HepG2 (cell line): Measurements from ENCODE around the gene ZMYM3. TPM values are rescaled to one million over a fixed set of nuclear protein-coding genes. Genes with fewer than 3 reads are reported as not detected.
A peak's percentile ranks its signal among the peaks of the same experiment; 100 is the strongest.

Experiments
- FOXO1 ChIP-seq: sonication (generic); formaldehyde crosslinking; IDR thresholded peaks from 2 replicates; pipeline ENCODE4 v1.4.0; 2020; ENCODE audit warnings: missing genetic modification reagents
- RARA ChIP-seq: IDR thresholded peaks from 2 replicates; pipeline ENCODE4 v1.6.1; 2016; ENCODE audit warnings: missing genetic modification reagents, missing compliant biosample characterization
- SP5 ChIP-seq: IDR thresholded peaks from 2 replicates; pipeline ENCODE4 v1.6.1; 2016; ENCODE audit warnings: low read depth, borderline replicate concordance
- STAT5B ChIP-seq: sonication (generic); formaldehyde crosslinking; IDR thresholded peaks from 2 replicates; pipeline ENCODE4 v1.4.0; 2020; ENCODE audit warnings: missing genetic modification reagents
- TBX2 ChIP-seq: sonication (generic); formaldehyde crosslinking; IDR thresholded peaks from 2 replicates; pipeline ENCODE4 v1.5.0; 2020; ENCODE audit warnings: missing genetic modification reagents, mild to moderate bottlenecking, borderline replicate concordance
- YEATS2 ChIP-seq: sonication (generic); formaldehyde crosslinking; IDR thresholded peaks from 2 replicates; pipeline ENCODE4 v1.4.0; 2020; ENCODE audit warnings: missing genetic modification reagents, borderline replicate concordance
- ZFP90 ChIP-seq: sonication (generic); formaldehyde crosslinking; IDR thresholded peaks from 2 replicates; pipeline ENCODE4 v1.8.0; 2022; ENCODE audit warnings: missing genetic modification reagents, mild to moderate bottlenecking, inconsistent platforms, borderline replicate concordance
- ZKSCAN8 ChIP-seq: IDR thresholded peaks from 2 replicates; pipeline ENCODE4 v1.6.1; 2016; ENCODE audit warnings: borderline replicate concordance, missing genetic modification reagents, missing compliant biosample characterization
- ZNF326 ChIP-seq: sonication (generic); formaldehyde crosslinking; IDR thresholded peaks from 2 replicates; pipeline ENCODE4 v1.4.0; 2020; ENCODE audit warnings: missing genetic modification reagents, borderline replicate concordance
- polyA plus RNA-seq, 8 experiments: library from polyadenylated mRNA; depleted of rRNA in 3 of 8; stranded (reverse) in 7 of 8; unstranded in 1 of 8; fragments of >200 nt; fragmentation: Illumina TruSeq in 4 of 8; extraction: Trizol in 4 of 8; gene quantifications; 2 replicates each; pipeline versions ENCODE4 v1.2.1 to v1.2.3, GENCODE V29; 2011 to 2016; ENCODE audit warnings: low read depth in 4 of 8, missing spikeins in 1 of 8, mixed read lengths in 1 of 8; ENCODE audit not compliant: insufficient read depth in 1 of 8
- total RNA-seq, 5 experiments: library from RNA; depleted of rRNA; stranded (reverse); fragments of >200 nt; fragmentation: Illumina TruSeq; extraction: Trizol; gene quantifications; 2 replicates each; pipeline ENCODE4 v1.2.3, GENCODE V29; 2016; ENCODE audit warnings: low read depth in 1 of 5
- TF ChIP-seq, protein P1 (sequence below): sonication (generic); formaldehyde crosslinking; IDR thresholded peaks from 2 replicates; pipeline ENCODE4 v1.4.0; 2020; ENCODE audit warnings: mild to moderate bottlenecking, missing genetic modification reagents
- TF ChIP-seq, protein P2 (sequence below): sonication (generic); formaldehyde crosslinking; IDR thresholded peaks from 2 replicates; pipeline ENCODE4 v1.5.1; 2020; ENCODE audit warnings: missing genetic modification reagents, mild to moderate bottlenecking, borderline replicate concordance
- TF ChIP-seq, protein P3 (sequence below): sonication (generic); formaldehyde crosslinking; IDR thresholded peaks from 2 replicates; pipeline ENCODE4 v1.5.0; 2020; ENCODE audit warnings: mild to moderate bottlenecking, missing genetic modification reagents, borderline replicate concordance

ZMYM3 gene
- total and polyA plus RNA-seq, 2 of the 13 experiments (the other 11 are each of a cell fraction or from before 2014, with no cell fraction given) = 26.4 to 35.4 TPM

DNA sequence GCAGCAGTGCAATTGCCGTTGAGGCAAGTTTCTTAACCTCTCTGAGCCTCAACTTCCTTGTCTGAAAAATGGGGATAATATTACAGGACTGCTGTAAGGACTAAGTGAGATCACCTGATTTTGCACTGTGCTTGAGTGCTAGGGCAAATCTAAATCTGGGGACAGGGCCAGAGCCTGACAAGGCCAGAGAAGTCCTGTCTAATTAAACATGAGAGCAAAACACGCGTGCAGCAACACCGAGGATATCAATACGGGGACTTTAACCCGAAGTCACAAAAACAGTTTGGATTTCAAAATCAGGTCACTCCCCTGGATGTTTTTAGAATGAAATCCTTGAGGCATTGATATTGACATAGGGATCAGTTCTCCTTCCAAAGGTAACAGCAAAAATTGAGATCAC lies 36.6 kb downstream of the ZMYM3 start (continued):
- TF ChIP-seq, protein P1, sequence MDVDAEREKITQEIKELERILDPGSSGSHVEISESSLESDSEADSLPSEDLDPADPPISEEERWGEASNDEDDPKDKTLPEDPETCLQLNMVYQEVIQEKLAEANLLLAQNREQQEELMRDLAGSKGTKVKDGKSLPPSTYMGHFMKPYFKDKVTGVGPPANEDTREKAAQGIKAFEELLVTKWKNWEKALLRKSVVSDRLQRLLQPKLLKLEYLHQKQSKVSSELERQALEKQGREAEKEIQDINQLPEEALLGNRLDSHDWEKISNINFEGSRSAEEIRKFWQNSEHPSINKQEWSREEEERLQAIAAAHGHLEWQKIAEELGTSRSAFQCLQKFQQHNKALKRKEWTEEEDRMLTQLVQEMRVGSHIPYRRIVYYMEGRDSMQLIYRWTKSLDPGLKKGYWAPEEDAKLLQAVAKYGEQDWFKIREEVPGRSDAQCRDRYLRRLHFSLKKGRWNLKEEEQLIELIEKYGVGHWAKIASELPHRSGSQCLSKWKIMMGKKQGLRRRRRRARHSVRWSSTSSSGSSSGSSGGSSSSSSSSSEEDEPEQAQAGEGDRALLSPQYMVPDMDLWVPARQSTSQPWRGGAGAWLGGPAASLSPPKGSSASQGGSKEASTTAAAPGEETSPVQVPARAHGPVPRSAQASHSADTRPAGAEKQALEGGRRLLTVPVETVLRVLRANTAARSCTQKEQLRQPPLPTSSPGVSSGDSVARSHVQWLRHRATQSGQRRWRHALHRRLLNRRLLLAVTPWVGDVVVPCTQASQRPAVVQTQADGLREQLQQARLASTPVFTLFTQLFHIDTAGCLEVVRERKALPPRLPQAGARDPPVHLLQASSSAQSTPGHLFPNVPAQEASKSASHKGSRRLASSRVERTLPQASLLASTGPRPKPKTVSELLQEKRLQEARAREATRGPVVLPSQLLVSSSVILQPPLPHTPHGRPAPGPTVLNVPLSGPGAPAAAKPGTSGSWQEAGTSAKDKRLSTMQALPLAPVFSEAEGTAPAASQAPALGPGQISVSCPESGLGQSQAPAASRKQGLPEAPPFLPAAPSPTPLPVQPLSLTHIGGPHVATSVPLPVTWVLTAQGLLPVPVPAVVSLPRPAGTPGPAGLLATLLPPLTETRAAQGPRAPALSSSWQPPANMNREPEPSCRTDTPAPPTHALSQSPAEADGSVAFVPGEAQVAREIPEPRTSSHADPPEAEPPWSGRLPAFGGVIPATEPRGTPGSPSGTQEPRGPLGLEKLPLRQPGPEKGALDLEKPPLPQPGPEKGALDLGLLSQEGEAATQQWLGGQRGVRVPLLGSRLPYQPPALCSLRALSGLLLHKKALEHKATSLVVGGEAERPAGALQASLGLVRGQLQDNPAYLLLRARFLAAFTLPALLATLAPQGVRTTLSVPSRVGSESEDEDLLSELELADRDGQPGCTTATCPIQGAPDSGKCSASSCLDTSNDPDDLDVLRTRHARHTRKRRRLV (CRISPR knock-in tag) = no peak
- no peak; the same call in 1 of the 2 replicates for TF ChIP-seq FOXO1 (CRISPR knock-in tag)
- TF ChIP-seq RARA (CRISPR knock-in tag) = 0 out of 2 replicates have a peak, but pooled peaks have one; percentile 11
- TF ChIP-seq STAT5B = no peak
- TF ChIP-seq, protein P2, sequence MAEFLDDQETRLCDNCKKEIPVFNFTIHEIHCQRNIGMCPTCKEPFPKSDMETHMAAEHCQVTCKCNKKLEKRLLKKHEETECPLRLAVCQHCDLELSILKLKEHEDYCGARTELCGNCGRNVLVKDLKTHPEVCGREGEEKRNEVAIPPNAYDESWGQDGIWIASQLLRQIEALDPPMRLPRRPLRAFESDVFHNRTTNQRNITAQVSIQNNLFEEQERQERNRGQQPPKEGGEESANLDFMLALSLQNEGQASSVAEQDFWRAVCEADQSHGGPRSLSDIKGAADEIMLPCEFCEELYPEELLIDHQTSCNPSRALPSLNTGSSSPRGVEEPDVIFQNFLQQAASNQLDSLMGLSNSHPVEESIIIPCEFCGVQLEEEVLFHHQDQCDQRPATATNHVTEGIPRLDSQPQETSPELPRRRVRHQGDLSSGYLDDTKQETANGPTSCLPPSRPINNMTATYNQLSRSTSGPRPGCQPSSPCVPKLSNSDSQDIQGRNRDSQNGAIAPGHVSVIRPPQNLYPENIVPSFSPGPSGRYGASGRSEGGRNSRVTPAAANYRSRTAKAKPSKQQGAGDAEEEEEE = no peak
- no peak for TF ChIP-seq TBX2 (CRISPR knock-in tag)
- no peak for TF ChIP-seq YEATS2 (CRISPR knock-in tag)
- TF ChIP-seq ZFP90 (CRISPR knock-in tag) = no peak
- TF ChIP-seq, protein P3, sequence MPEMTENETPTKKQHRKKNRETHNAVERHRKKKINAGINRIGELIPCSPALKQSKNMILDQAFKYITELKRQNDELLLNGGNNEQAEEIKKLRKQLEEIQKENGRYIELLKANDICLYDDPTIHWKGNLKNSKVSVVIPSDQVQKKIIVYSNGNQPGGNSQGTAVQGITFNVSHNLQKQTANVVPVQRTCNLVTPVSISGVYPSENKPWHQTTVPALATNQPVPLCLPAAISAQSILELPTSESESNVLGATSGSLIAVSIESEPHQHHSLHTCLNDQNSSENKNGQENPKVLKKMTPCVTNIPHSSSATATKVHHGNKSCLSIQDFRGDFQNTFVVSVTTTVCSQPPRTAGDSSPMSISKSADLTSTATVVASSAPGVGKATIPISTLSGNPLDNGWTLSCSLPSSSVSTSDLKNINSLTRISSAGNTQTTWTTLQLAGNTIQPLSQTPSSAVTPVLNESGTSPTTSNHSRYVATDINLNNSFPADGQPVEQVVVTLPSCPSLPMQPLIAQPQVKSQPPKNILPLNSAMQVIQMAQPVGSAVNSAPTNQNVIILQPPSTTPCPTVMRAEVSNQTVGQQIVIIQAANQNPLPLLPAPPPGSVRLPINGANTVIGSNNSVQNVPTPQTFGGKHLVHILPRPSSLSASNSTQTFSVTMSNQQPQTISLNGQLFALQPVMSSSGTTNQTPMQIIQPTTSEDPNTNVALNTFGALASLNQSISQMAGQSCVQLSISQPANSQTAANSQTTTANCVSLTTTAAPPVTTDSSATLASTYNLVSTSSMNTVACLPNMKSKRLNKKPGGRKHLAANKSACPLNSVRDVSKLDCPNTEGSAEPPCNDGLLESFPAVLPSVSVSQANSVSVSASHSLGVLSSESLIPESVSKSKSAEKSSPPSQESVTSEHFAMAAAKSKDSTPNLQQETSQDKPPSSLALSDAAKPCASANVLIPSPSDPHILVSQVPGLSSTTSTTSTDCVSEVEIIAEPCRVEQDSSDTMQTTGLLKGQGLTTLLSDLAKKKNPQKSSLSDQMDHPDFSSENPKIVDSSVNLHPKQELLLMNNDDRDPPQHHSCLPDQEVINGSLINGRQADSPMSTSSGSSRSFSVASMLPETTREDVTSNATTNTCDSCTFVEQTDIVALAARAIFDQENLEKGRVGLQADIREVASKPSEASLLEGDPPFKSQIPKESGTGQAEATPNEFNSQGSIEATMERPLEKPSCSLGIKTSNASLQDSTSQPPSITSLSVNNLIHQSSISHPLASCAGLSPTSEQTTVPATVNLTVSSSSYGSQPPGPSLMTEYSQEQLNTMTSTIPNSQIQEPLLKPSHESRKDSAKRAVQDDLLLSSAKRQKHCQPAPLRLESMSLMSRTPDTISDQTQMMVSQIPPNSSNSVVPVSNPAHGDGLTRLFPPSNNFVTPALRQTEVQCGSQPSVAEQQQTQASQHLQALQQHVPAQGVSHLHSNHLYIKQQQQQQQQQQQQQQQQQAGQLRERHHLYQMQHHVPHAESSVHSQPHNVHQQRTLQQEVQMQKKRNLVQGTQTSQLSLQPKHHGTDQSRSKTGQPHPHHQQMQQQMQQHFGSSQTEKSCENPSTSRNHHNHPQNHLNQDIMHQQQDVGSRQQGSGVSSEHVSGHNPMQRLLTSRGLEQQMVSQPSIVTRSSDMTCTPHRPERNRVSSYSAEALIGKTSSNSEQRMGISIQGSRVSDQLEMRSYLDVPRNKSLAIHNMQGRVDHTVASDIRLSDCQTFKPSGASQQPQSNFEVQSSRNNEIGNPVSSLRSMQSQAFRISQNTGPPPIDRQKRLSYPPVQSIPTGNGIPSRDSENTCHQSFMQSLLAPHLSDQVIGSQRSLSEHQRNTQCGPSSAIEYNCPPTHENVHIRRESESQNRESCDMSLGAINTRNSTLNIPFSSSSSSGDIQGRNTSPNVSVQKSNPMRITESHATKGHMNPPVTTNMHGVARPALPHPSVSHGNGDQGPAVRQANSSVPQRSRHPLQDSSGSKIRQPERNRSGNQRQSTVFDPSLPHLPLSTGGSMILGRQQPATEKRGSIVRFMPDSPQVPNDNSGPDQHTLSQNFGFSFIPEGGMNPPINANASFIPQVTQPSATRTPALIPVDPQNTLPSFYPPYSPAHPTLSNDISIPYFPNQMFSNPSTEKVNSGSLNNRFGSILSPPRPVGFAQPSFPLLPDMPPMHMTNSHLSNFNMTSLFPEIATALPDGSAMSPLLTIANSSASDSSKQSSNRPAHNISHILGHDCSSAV (CRISPR knock-in tag) = no peak
- TF ChIP-seq ZNF326 (CRISPR knock-in tag) = no peak
- no peak for TF ChIP-seq SP5 (CRISPR knock-in tag)
- no peak for TF ChIP-seq ZKSCAN8 (CRISPR knock-in tag)
